Measurements from ENCODE around the gene TTBK1.
A peak's percentile ranks its signal among the peaks of the same experiment; 100 is the strongest.

Gene TTBK1

DNA sequence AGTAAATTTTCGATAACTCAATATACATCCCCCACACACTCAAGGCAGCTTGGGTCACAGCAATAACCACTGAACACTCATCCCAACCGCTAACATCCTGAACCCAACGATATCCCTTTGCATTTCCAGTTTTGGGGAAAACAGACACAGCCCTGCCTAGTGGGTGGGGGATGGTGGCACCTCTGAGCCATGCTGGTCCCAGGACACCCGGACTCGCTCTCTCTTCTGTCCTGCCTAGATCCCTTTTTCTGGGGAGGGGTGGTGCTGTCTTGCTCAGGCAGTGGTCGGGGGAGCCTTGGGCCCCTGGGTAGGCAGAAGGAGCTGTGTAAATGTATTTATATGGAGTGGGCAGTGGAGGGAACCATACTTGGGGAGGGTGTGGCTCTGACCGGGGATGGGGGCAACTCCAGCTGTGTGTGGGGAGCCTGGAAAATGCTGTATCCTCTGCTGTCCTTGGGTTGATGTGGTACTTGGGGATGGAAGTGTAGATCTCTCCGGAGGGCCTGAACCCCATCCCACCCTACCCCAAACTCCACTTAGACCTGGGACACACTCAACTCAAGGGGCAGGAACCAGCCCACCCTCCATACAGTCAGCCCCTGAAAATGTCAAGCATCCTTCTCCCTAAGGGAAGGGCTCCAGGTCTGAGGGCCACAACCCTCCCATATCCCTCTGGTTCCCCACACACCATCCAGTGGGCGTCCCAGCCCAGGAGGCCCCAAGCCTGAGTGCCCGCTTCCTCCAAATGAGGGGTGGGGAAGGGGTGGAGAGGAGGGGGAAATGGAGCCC is 31.0 kb downstream of the TTBK1 start:
- DNase-seq: no peak

DNA sequence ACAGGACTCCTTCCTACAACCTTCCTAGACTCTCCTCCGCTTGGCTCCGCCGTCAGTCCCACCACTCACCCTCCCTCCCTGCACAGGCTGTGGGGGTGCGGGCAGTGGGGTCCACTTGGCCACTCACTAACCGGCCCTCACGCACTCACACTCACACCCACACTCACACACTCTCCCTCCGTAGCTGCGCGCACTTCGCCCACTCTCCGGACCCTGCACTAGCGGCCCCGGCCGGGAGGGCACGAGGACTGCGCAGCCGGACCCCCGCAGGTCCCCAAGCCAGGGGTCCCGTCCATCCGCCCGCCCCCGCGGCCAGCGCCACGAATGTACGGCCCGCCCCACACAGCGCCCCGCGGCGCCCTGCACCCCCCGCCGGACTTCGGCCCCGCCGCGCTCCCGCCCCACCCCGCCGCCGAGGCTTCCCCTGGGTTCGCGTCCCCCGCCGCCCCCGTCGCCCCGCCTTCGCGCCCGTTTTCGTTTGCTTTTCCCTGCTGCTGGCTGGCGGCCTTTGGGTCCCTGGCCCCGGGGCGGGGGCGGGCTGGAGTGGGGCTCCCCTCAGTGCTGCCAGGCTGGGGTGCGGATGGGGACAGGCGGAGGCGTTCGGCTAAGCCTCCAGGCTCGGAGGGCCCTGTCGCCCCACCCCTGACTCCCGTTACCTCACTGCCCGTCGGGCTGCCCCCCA is 31.8 kb downstream of the TTBK1 start:
- peak; percentile 40 to 50 for DNase-seq

DNA sequence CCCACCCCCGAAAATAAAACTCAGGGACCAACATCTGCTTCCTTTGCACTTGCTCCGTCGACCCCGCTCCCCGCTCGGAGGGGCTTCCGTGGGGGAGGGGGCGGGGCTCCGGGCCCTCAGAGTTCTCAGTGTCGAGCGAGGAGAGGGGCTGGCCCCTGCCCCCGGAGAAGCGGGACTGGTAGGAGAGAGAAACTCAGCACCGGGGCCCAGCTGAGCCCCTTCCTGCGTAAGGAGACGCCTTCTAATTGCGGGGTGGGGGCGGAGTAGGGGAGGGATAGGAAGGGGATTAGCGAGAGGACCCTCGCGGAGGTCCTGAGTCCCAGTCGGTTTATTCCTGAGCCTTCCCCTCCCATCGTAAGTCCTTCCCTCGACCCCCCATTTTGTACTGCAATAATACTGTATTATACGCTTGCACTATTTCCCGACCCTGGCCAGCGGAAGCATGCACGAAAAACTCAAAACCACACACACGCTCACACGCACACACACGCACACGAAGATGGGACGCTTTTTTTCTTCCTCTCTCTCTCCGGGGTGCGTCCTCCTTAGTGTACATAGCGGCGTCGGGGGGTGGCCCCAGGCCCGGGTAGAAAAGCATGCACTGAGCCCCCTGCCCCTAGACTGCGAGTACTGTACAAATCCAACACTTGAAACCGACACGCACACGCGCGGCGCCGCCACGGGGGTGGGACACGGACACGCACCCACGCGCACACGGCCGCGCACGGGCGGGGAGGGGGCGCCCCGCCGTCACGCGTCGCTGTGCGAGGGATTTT is 32.7 kb downstream of the TTBK1 start:
- peak in 1 of 2 donors; percentile 35 for DNase-seq

DNA sequence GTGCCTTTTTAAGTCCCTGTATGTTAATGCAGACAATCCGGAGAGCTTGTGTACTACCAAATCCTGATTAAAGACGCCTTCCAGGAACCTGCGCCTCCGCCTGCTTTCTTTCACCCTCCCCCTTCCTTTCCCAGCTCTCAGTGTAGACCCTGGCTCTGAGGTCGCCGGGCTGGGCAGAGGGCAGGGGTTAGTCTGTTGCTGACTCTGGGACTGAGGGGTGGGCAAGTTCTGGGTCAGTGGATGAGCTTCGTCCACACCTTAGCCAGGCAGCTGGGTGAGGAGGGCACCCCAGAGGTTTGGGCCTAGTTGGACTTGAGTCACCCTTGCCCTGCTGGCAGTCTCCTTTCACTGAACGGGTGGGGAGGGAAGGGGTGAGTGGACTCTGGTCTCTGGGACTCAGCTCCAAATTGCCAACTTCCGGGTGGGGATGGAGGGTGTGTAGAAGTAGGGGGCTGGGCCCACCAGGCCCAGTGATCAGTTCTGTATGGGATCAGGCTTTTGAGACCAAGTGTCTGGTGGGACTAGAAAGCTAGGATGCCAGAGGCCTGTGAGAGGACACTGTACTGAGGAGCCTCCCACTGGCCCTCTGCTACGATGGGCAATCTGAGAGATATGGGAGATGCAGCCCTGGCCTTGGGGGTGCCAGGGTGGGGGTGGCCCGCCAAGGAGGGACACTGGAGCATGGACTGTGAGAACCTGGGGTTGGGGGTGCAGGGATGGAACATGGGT is 33.5 kb downstream of the TTBK1 start:
- no peak for DNase-seq

DNA sequence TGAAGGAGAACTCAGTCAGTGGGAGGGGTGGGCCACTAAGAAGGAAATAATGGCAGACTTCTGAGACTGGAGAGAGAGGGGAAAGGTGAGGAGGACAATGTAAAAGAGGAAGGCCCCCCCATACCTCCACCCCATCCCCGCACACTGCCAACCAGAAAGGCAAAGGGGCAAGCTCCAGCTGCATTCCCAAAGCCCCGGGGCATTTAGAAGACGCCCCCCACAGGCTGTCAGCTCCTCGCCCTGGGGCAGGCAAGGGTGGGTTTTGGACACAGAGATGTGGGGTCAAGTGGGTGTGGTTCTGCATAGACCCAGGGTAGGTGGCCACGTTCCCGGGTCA is 34.0 kb downstream of the TTBK1 start:
- no peak for DNase-seq

DNA sequence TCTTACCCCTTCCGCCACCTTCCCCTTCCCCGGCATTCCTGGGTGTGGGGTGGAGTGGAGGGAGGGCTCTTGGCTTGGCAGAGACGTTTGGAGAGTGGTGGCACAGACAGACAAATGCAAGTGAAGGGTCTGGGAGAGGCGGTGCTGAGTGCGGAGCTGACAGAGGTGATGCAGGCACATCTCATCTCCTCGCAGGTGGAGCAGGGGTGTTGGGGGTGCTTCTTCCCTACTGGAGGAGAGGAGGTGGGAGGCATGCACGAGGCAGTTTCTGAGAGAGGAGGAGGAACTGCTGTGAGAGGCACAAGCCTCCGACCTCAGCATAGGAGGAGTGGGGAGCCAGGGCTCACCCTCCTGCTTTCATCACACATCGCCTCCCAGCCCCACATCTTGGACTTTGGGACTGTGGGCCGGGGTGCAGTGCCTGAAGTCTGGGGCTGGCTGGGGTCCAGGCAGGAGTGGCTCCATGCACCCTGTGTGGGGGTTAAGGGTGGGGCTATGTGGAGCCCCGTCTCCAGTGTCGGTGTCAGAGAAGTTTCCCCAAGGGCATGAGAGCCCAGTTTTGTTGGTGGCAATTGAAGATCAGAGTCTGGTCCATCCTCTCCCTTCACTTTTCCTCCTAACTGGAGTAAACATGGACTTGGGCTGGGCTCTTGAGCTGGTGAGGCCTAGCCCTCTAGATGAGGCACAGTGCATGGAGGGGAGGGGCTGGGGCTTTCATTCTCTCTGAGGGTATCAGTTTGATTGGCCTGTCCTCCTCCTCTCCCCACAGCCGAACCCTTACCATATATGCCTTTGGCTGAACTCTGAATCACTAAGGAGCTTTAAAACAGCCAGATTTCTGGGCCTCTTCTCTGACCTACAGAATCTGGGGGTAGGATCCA is 34.6 kb downstream of the TTBK1 start:
- DNase-seq: no peak

DNA sequence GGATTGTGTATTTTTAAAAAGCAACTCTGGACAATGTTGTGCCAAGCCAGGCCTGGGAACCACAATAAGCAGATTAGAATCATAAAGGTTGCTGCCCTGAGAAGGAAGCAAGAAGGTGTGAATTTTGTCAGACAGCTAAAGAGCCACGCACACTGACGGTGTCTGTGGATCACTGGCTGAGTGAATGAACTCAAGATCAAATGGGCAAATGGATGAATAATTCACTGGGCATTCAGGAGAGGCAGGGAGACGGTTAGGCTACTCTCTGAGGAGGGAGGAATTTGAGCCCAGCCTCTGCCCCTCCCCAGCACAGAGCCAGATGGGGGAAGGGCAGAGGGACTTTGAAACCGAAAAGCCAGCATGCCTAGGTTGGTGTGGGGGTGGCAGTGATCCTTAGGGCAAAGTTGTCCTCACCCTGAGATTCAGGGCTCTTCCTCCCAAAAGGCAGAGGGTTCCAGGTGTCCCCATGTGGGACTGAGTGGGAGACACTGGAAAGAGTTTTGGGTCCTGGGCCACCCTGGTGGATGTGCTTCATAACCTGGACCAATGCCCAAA is 35.3 kb downstream of the TTBK1 start:
- DNase-seq: no peak

DNA sequence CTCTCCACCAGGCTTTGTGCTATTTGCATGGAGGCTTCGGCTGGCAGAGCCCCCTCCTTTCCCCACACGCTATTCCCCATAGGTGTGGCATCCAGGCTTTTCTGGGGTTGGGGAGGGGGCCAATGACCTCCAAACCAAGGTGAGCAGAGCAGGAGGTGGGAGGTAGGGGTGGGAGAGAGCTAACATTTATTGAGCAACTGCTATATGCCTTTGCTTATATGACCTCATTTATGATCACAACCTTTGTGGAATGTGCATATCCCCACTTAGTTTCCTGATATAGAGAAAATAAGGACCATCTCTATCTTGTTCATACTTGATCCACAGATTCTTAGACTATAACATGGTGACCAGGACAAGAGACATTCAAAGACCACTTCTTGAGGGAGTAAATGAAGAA is 37.0 kb downstream of the TTBK1 start:
- DNase-seq: no peak

DNA sequence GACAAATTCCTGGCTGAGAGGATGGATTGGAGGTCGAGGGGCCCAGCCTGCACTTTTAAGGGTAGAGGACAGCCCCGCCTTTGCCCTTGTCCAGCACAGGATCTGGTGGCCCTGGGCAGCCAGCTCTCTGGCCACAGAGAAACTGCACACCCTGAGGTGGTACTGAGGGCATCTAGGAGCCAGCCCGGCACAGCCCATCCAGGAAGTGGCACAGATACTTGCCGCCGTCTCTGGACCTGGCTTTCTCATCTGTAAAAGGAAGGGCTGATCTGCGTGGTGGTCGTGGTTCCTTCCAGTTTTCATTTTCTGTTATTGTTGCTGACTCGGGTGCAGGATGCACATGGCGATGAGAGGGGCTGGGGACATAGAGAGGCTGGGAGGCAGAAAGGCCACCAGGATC is 38.8 kb downstream of the TTBK1 start:
- DNase-seq: no peak

DNA sequence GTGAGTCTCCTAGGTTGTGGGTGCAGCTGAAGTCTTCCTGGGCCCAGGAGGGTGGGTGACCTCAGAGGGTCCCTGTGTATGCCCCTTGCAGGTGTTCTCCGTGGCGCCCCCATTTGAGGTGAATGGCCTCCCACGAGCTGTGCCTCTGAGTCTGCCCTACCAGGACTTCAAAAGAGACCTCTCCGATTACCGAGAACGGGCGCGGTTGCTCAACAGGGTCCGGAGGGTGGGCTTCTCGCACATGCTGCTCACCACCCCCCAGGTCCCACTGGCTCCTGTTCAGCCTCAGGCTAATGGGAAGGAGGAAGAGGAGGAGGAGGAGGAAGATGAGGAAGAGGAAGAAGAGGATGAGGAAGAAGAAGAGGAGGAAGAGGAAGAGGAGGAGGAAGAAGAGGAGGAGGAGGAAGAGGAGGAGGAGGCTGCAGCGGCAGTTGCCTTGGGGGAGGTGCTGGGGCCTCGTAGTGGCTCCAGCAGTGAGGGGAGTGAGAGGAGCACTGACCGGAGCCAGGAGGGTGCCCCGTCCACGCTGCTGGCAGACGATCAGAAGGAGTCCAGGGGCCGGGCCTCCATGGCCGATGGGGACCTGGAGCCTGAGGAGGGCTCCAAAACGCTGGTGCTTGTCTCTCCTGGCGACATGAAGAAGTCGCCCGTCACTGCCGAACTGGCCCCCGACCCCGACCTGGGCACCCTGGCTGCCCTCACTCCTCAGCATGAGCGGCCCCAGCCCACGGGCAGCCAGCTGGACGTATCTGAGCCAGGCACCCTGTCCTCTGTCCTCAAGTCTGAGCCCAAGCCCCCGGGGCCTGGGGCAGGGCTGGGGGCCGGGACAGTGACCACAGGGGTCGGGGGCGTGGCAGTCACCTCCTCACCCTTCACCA is 39.6 kb downstream of the TTBK1 start:
- DNase-seq: no peak

DNA sequence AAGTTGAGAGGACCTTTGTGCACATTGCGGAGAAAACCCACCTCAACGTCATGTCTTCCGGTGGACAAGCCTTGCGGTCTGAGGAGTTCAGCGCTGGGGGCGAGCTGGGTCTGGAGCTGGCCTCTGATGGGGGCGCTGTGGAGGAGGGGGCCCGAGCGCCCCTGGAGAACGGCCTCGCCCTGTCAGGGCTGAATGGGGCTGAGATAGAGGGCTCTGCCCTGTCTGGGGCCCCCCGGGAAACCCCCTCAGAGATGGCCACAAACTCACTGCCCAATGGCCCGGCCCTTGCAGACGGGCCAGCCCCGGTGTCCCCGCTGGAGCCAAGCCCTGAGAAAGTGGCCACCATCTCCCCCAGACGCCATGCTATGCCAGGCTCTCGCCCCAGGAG is 40.2 kb downstream of the TTBK1 start:
- DNase-seq: no peak

DNA sequence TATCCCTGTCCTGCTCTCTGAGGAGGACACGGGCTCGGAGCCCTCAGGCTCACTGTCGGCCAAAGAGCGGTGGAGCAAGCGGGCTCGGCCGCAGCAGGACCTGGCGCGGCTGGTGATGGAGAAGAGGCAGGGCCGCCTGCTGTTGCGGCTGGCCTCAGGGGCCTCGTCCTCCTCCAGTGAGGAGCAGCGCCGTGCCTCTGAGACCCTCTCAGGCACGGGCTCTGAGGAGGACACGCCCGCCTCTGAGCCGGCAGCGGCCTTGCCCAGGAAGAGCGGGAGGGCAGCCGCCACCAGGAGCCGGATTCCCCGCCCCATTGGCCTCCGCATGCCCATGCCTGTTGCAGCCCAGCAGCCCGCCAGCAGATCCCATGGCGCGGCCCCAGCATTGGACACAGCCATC is 40.6 kb downstream of the TTBK1 start:
- DNase-seq: no peak

DNA sequence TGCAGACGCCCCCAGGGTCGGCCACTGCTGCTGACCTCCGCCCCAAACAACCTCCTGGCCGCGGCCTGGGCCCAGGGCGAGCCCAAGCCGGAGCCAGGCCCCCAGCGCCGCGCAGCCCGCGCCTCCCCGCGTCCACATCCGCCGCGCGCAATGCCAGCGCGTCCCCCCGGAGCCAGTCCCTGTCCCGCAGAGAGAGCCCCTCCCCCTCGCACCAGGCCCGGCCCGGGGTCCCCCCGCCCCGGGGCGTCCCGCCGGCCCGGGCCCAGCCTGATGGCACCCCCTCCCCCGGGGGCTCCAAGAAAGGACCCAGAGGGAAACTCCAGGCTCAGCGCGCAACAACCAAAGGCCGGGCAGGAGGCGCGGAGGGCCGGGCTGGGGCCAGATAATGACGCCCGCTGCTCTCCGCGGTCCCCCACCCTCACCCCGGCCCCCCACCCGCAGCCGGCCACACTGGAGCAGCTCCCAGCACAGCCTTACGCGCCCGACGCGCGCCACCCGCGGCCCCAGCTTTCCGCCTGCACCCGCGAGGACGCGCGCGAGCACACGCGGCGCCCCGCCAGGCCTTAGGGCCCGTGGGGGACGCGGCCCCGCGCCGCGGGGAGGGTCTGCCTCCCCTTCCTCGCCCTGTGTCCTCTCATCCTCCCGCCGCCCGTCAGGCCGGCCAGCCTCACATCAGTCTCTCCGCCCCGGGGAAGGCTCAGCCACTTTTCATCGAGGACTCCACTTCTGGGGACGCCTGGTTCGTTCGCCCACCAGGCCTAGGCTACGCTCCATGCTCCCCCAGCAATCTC is 41.9 kb downstream of the TTBK1 start:
- no peak for DNase-seq

DNA sequence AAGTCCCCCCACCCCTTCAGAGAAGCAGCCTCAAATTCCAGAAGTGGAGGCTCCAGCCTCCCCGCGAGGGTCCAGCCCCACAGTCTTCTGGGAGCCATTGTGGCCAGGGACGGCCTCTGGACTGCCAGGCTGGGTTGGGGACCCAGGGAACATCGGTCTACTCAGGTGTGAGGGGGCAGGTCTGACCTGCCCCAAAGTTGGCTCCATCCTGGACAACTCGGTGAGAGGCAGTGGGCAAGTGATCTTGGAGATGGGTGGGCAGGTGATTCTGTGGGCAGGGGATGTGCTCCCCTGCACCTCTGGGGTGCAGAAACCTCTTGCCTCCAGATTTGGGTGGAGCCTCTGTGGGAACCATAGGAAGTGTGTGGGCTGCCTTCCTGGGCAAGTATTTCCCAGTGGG is 42.6 kb downstream of the TTBK1 start:
- no peak for DNase-seq

DNA sequence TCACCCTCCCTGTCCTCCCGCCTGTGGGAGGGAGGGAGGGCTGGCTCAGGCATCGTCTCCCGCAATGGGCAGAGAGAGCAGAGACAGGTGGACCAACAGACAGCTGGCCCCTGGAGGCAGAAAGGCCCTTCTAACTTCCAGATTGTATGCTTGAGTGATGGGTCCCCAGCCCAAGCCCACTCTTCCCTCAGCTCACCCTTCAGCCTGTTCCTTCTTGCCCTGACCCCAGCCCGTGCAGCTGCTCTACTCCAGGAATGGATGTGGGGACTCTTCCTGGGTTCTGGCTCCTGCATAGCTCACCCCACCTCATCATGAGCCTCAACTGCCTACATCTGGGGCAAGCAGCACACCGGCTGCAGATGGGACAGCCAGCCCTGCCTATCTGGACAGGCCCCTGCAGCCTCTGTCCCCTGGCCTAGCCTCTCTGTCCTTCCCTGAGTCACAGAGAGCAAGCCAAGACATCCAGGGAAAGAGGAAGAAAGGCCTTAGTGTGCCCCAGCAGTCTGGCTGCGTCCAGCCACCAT is 43.2 kb downstream of the TTBK1 start:
- no peak for DNase-seq

DNA sequence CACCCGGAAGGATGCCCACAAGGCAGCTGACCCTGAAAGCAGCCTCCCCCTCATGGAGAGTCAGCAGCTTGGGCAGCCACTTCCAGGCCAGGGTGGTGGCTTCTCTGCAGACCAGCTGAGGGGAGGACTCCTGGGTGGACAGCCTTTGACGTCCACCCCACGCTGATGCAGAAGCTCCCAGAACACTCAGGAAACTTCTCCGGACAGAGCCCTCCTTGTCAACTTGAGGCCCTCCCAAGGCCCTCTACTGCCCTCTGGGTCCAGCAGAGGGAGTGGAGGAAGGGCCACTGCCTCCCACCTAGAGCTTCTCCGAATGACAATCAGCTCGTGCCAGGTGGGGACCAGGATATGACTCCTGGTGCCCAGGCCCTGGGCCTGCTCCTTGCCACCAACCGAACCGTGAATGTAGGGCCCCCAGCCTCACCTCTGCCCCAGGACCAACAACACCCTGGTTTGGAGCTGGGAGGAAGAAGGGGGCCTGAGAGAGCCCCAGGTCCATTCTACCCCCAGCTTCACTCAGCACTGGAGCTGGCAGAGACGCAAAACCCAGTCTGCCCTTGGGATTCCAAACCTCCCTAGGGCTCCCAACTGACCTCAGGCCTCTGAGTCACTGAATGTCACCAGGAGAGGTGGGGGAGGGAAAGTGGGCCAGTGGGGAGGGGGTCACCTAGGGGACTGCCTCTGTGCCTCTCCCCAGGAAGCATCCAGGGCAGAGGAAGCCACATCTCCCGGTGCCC is 43.9 kb downstream of the TTBK1 start:
- no peak for DNase-seq

DNA sequence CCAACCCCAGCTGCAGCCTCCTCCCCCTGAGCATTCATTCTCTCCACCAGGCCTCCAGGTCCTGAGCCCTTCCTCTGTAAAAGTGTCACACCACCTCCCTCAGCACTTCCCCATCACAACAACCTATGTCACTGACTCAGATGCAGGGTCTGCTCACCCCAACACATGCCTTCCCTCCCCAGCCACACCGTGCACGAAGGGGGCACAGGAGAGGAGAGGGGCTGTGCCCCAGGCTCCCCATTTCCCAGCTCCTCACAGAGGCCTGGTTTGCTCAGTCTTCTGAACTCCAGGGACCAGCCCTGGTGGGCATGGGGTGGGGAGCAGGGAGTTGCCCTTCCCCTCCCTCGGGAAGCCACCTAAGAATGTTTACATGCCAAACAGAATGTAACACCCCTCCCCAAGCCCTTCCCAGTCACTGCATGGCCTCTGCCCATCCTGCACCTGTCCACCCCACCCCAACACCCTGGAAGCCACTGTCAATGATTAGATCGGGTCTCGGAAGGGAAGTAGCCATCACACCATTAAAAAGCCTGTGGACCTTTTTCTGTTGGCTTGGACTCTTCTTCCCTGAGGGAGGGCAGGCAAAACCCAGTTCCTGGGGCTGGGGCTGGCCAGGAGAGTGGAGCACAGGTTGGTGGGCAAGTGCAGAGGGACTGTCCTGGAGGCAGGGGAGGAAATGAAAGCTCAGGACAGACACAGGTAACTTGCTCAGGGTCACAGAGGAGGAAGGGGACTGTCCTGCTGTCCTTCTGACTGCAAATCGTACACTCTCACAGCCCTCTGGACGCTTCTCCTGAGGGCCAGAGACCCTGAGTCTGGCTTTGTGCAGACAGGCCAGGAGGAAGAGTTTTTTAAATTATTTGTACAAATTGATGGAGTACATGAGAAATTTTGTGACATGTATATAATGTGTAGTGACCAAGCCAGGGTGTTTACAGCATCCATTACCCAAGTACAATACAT is 44.7 kb downstream of the TTBK1 start:
- DNase-seq: no peak

All from stimulated activated CD4-positive, alpha-beta T cell treated with anti-CD3 and anti-CD28 coated beads, Interleukin-2, amount 100 ng/mL, for 24 hours (primary cell).